Endothelial cell (in vitro differentiated cells): Measurements from ENCODE around the gene SAP30L. TPM values are rescaled to one million over a fixed set of nuclear protein-coding genes. Genes with fewer than 3 reads are reported as not detected.

ENCODE experiments used
- DNase-seq: peaks from one replicate; pipeline ENCODE4 v3.0.0; 2021; ENCODE audit warnings: low spot score
- H3K27ac Mint-ChIP-seq: one replicate; pipeline ENCODE4 v1.8.0; 2021; ENCODE audit warnings: mixed read lengths, inconsistent platforms; ENCODE audit not compliant: unreplicated experiment
- H3K27me3 Mint-ChIP-seq: one replicate; pipeline ENCODE4 v1.8.0; 2021; ENCODE audit warnings: mild to moderate bottlenecking, moderate library complexity, mixed read lengths, inconsistent platforms; ENCODE audit not compliant: unreplicated experiment
- H3K36me3 Mint-ChIP-seq: one replicate; pipeline ENCODE4 v1.8.0; 2021; ENCODE audit warnings: mild to moderate bottlenecking, low read depth, mixed read lengths, inconsistent platforms; ENCODE audit not compliant: unreplicated experiment
- H3K4me1 Mint-ChIP-seq: one replicate; pipeline ENCODE4 v1.8.0; 2021; ENCODE audit warnings: mild to moderate bottlenecking, mixed read lengths, inconsistent platforms; ENCODE audit not compliant: unreplicated experiment
- H3K4me3 Mint-ChIP-seq: one replicate; pipeline ENCODE4 v1.8.0; 2021; ENCODE audit warnings: mild to moderate bottlenecking, mixed read lengths, inconsistent platforms; ENCODE audit not compliant: unreplicated experiment
- H3K9me3 Mint-ChIP-seq: one replicate; pipeline ENCODE4 v1.8.0; 2021; ENCODE audit warnings: mixed read lengths, inconsistent platforms; ENCODE audit not compliant: unreplicated experiment
- total RNA-seq: library from RNA; stranded (reverse); fragmentation: NEBNext Ultra II Directional; extraction: Animal tissue kit (Norgen Biotek cat#: 25700); gene quantifications from one replicate; pipeline ENCODE4 v1.2.1, GENCODE V29; 2021; ENCODE audit not compliant: unreplicated experiment
- TF ChIP-seq, protein P1 (sequence below): fragments of 200-600 bp; sonication (generic); IDR thresholded peaks from one replicate; pipeline ENCODE4 v1.5.0; 2021; ENCODE audit warnings: antibody characterized with exemption; ENCODE audit not compliant: unreplicated experiment

Gene SAP30L
- total RNA-seq, 1 donor from 2014 or later: 40.8 TPM

DNA sequence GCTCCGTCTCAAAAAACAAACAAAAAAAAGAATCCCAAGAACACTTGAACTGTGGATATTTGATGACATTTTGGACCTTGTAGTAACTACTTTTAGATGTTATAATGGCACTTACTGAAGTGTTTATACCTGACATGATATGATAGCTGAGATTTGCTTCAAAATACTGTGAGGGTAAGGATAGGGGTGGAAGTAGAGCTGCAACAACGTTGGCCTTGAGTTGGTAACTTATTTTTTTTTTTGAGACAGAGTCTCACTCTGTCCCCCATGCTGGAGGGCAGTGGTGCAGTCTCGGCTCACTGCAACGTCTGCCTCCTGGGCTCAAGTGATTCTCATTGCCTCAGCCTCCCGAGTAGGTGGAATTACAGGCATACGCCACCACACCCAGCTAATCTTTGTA, 30.7 kb upstream of the SAP30L start:
- no peak overlapping the region for H3K4me3 Mint-ChIP-seq
- no peak for DNase-seq
- H3K9me3 Mint-ChIP-seq: no peaks in the 10 kb centered on the region
- no peaks in the 10 kb centered on the region for H3K4me1 Mint-ChIP-seq
- TF ChIP-seq, protein P1, sequence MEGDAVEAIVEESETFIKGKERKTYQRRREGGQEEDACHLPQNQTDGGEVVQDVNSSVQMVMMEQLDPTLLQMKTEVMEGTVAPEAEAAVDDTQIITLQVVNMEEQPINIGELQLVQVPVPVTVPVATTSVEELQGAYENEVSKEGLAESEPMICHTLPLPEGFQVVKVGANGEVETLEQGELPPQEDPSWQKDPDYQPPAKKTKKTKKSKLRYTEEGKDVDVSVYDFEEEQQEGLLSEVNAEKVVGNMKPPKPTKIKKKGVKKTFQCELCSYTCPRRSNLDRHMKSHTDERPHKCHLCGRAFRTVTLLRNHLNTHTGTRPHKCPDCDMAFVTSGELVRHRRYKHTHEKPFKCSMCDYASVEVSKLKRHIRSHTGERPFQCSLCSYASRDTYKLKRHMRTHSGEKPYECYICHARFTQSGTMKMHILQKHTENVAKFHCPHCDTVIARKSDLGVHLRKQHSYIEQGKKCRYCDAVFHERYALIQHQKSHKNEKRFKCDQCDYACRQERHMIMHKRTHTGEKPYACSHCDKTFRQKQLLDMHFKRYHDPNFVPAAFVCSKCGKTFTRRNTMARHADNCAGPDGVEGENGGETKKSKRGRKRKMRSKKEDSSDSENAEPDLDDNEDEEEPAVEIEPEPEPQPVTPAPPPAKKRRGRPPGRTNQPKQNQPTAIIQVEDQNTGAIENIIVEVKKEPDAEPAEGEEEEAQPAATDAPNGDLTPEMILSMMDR: no peak
- no peak overlapping the region for H3K27ac Mint-ChIP-seq
- peaks cover 16% of the 10 kb centered on the region for H3K36me3 Mint-ChIP-seq
- no peaks in the 10 kb centered on the region for H3K27me3 Mint-ChIP-seq

GRCh38 chr5:154418344-154418820, 27.4 kb upstream of the SAP30L start:
- Mint-ChIP-seq H3K9me3 (no peaks in the 10 kb centered on the region), H3K36me3 (peaks cover 8% of the 10 kb centered on the region), H3K4me1 (no peaks in the 10 kb centered on the region), H3K27ac (no peak overlapping the region), H3K4me3 (no peak overlapping the region), H3K27me3 (no peaks in the 10 kb centered on the region)
- TF ChIP-seq, protein P1: no peak
- DNase-seq: no peak

GRCh38 chr5:154419236-154419635, 26.6 kb upstream of the SAP30L start:
- Mint-ChIP-seq H3K4me3 (no peak overlapping the region), H3K4me1 (no peaks in the 10 kb centered on the region), H3K9me3 (no peaks in the 10 kb centered on the region), H3K36me3 (peaks cover 8% of the 10 kb centered on the region), H3K27ac (no peak overlapping the region), H3K27me3 (no peaks in the 10 kb centered on the region)
- no peak for DNase-seq
- TF ChIP-seq, protein P1: no peak

DNA sequence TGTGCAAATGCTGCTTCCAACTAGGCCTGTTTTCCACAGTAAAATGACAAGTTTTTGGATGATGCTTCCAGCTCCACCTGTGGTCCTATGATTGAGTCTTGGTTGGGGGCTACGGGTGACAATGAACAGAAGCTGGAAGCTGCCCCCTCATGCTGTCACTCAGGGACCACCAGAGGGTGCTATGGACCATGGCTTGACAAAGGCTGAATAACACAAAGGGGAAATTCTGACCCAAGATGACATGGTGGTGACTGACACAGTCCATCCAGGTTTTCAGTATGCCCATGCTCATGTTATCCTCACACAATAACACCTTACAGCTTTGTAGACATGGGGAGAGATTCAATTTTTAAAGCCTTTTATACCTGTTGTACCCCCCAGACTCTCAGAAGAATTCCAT, 23.9 kb upstream of the SAP30L start:
- H3K27ac Mint-ChIP-seq: no peak overlapping the region
- H3K27me3 Mint-ChIP-seq: no peaks in the 10 kb centered on the region
- H3K4me3 Mint-ChIP-seq: no peak overlapping the region
- H3K36me3 Mint-ChIP-seq: peaks cover 5% of the 10 kb centered on the region
- TF ChIP-seq, protein P1: peak; percentile 31
- peak; percentile 48 for DNase-seq
- H3K4me1 Mint-ChIP-seq: no peaks in the 10 kb centered on the region
- no peaks in the 10 kb centered on the region for H3K9me3 Mint-ChIP-seq

DNA sequence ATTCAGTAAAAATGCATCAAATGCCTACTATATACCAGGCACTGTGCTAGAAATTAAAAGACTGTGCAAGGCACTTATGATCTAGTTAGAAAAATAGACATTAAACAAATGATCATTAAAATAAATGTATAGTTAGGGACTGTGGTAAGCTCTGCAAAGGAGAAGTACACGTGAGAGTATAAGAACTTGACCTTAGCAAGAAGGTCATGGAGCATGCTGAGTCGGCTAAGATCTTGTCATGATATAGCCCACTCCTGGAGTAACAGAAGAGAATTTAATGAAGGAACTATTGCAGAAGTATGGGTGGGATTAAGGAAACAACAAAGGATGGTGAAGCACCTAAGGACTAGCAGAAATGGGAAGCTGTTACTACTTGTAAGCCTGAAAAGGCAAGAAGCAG, 23.5 kb upstream of the SAP30L start:
- Mint-ChIP-seq H3K27me3 (no peaks in the 10 kb centered on the region), H3K36me3 (peaks cover 5% of the 10 kb centered on the region), H3K4me1 (no peaks in the 10 kb centered on the region), H3K4me3 (no peak overlapping the region), H3K27ac (no peak overlapping the region), H3K9me3 (no peaks in the 10 kb centered on the region)
- DNase-seq: no peak
- TF ChIP-seq, protein P1: no peak
